ENCODE results near the gene DNASE1L1. TPM values are rescaled to one million over a fixed set of nuclear protein-coding genes. Genes with fewer than 3 reads are reported as not detected.
A peak's percentile ranks its signal among the peaks of the same experiment; 100 is the strongest.

The DNASE1L1 gene
- total and polyA plus RNA-seq, 12 donors, result 9.3 to 101 (median 45.3) TPM

DNA sequence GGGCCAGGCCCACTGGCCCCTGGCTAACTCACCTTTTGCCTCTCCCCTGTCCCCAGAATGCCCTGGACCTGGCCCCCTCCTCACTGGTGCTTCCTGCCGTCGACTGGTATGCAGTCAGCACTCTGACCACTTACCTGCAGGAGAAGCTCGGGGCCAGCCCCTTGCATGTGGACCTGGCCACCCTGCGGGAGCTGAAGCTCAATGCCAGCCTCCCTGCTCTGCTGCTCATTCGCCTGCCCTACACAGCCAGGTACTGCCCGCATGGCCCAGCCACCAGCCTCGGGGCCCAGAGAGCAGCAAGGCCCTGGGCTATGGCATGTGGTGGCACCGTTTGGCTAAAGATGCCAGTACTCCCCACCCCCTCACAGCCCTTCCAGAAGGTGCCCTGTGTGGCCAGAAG is 23.2 kb upstream of the DNASE1L1 start:
- intact Hi-C loops (cut with DNase I), result no loop called here
- 87 to 88% methylated on average over 7 of the region's 8 CpGs; no CpG with 5 or more reads in 2 of the 4 donors for WGBS, 4 donors
- TF ChIP-seq, protein P1, sequence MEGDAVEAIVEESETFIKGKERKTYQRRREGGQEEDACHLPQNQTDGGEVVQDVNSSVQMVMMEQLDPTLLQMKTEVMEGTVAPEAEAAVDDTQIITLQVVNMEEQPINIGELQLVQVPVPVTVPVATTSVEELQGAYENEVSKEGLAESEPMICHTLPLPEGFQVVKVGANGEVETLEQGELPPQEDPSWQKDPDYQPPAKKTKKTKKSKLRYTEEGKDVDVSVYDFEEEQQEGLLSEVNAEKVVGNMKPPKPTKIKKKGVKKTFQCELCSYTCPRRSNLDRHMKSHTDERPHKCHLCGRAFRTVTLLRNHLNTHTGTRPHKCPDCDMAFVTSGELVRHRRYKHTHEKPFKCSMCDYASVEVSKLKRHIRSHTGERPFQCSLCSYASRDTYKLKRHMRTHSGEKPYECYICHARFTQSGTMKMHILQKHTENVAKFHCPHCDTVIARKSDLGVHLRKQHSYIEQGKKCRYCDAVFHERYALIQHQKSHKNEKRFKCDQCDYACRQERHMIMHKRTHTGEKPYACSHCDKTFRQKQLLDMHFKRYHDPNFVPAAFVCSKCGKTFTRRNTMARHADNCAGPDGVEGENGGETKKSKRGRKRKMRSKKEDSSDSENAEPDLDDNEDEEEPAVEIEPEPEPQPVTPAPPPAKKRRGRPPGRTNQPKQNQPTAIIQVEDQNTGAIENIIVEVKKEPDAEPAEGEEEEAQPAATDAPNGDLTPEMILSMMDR (IDR thresholded peaks at IDR 0.05), result no peak
- no peak for TF ChIP-seq POLR2A (IDR thresholded peaks at IDR 0.05)
- no peaks in the 10 kb centered on the region for H3K27me3 ChIP-seq
- no peaks in the 10 kb centered on the region for H3K9me3 ChIP-seq (replicated peaks in 1 of 3)
- H3K4me1 ChIP-seq (replicated peaks in 1 of 2), result peaks cover 0 to 15% of the 10 kb centered on the region in 2 donors
- H3K4me3 ChIP-seq, result no peak overlapping the region
- no peak for DNase-seq
- H3K27ac ChIP-seq, result no peak overlapping the region
- peaks cover 0 to 42% of the 10 kb centered on the region in 2 donors for H3K36me3 ChIP-seq (replicated peaks in 1 of 2)

DNA sequence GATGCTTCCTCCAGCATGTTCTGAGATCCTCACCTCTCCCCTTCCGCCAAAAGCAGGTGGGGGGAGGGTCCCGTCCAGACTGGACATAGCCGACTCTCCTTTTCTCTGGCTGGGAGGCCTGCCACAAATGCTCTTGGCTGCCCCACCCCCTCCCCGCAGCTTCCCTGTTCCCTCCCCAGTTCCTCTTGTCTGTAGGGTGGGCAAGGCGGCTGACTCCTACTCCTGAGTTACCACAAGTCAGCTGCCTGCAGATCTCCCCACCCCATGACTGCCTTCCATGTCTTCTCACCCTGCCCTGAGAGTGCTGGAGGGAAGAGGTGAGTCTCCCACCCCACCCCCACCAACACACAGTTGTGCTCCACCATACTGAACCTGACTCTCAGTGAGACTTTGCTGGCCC is 22.3 kb upstream of the DNASE1L1 start:
- H3K27ac ChIP-seq, result peak overlapping the region in 2 of 5 donors; percentile 59
- no peak overlapping the region for H3K4me3 ChIP-seq
- peaks cover 0 to 42% of the 10 kb centered on the region in 2 donors for H3K36me3 ChIP-seq (replicated peaks in 1 of 2)
- 53 to 90% (median 68%) methylated on average over 2 to 5 of the region's 5 CpGs for WGBS, 4 donors
- H3K27me3 ChIP-seq, result no peaks in the 10 kb centered on the region
- TF ChIP-seq, protein P1 (IDR thresholded peaks at IDR 0.05), result no peak
- TF ChIP-seq POLR2A (IDR thresholded peaks at IDR 0.05), result no peak
- DNase-seq, result peak in 5 of 7 donors; percentile 34 to 46 (median 37)
- H3K9me3 ChIP-seq (replicated peaks in 1 of 3), result no peaks in the 10 kb centered on the region
- intact Hi-C loops (cut with DNase I), result no loop called here
- H3K4me1 ChIP-seq (replicated peaks in 1 of 2), result peaks cover 0 to 15% of the 10 kb centered on the region in 2 donors

DNA sequence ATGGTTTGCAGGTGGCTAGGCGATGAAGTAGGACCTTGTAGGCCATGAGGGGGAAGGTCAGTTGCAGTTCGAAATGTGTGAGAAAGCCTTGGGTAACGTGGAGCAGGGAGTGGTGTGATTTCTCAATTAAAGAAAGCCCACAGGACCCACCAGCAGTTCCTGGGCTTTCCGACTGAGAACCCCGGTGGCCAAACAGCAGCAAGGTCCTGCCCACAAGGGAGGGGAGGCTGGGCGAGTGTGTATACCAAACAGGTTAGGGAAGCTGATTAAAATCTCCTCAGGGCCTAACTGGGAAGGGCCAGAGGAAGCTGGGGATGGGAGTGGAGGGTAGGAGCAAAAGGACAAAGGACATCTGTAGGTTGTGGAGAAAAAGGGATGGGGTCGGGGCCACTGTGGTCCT is 21.9 kb upstream of the DNASE1L1 start:
- Histone ChIP-seq H3K4me1 (replicated peaks in 1 of 2) (peaks cover 0 to 15% of the 10 kb centered on the region in 2 donors), H3K27me3 (no peaks in the 10 kb centered on the region), H3K36me3 (replicated peaks in 1 of 2) (peaks cover 0 to 42% of the 10 kb centered on the region in 2 donors), H3K4me3 (no peak overlapping the region), H3K9me3 (replicated peaks in 1 of 3) (no peaks in the 10 kb centered on the region), H3K27ac (peak overlapping the region in 2 of 5 donors; percentile 59)
- WGBS, 4 donors, result 46 to 62% (median 55%) methylated on average over 5 to 7 of the region's 7 CpGs
- intact Hi-C loops (cut with DNase I), result no loop called here
- TF ChIP-seq, protein P1 (IDR thresholded peaks at IDR 0.05), result no peak
- no peak for TF ChIP-seq POLR2A (IDR thresholded peaks at IDR 0.05)
- DNase-seq, result no peak

DNA sequence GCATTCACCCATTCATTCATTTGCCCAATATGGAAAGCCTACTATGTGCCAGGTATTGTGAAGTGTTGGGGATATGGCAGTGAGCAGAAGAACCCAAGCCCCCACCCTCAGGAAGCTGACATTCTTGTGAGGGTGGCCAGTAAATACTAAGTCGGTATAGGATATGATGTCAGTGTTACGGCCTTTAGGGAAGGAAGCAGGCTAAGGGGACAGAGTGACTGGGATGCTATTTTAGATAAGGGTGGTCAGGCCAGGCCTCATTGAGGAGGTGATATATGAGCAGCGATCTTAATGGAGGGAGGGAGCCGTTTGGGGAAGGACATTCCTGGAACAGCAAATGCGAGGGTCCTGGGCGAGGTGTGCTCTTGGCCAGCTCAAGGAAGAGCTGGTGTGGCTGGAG is 21.4 kb upstream of the DNASE1L1 start:
- WGBS, 4 donors, result 52 to 69% (median 65%) methylated on average over 6 of the region's 6 CpGs
- H3K4me1 ChIP-seq (replicated peaks in 1 of 2), result peaks cover 0 to 15% of the 10 kb centered on the region in 2 donors
- H3K27ac ChIP-seq, result peak overlapping the region in 2 of 5 donors; percentile 59
- no peaks in the 10 kb centered on the region for H3K27me3 ChIP-seq
- no peak for DNase-seq
- H3K4me3 ChIP-seq, result no peak overlapping the region
- no peak for TF ChIP-seq POLR2A (IDR thresholded peaks at IDR 0.05)
- TF ChIP-seq, protein P1 (IDR thresholded peaks at IDR 0.05), result no peak
- intact Hi-C loops (cut with DNase I), result no loop called here
- no peaks in the 10 kb centered on the region for H3K9me3 ChIP-seq (replicated peaks in 1 of 3)
- peaks cover 0 to 37% of the 10 kb centered on the region in 2 donors for H3K36me3 ChIP-seq (replicated peaks in 1 of 2)
